Activated CD8-positive, alpha-beta T cell treated with anti-CD3 and anti-CD28 coated beads for 36 hours (primary cell): ENCODE results near the gene FOXP1. TPM values are rescaled to one million over a fixed set of nuclear protein-coding genes. Genes with fewer than 3 reads are reported as not detected.

Experiments
- ATAC-seq: fragments of 200-7000 bp; cut with Tn5 transposase; one replicate; pipeline ENCODE4 v1.10.0; 2021; ENCODE audit warnings: mild to moderate bottlenecking, moderate library complexity
- CTCF ChIA-PET: fragments of 350-600 bp; sonication (Branson Sonifier 250); formaldehyde crosslinking; loops from one replicate; lab custom pipeline; 2021; ENCODE audit warnings: antibody characterized with exemption; lab: Charles Lee
- POLR2A ChIA-PET: fragments of 350-600 bp; sonication (Branson Sonifier 250); formaldehyde crosslinking; loops from one replicate; lab custom pipeline; 2021; ENCODE audit warnings: antibody characterized with exemption; lab: Charles Lee
- DNase-seq: peaks from one replicate; pipeline ENCODE4 v3.0.0-alpha.2; 2020
- H3K27ac Mint-ChIP-seq: one replicate; pipeline ENCODE4 v1.8.0; 2021; ENCODE audit warnings: mild to moderate bottlenecking, mixed read lengths
- H3K27me3 Mint-ChIP-seq: one replicate; pipeline ENCODE4 v1.8.0; 2021; ENCODE audit warnings: mixed read lengths
- H3K36me3 Mint-ChIP-seq: one replicate; pipeline ENCODE4 v1.8.0; 2021; ENCODE audit warnings: low read depth, mixed read lengths
- H3K4me1 Mint-ChIP-seq: one replicate; pipeline ENCODE4 v1.8.0; 2021; ENCODE audit warnings: low read depth, mixed read lengths
- H3K4me3 Mint-ChIP-seq: one replicate; pipeline ENCODE4 v1.8.0; 2021; ENCODE audit warnings: mild to moderate bottlenecking, moderate library complexity, mixed read lengths
- H3K9me3 Mint-ChIP-seq: one replicate; pipeline ENCODE4 v1.8.0; 2021; ENCODE audit warnings: mixed read lengths
- CTCF ChIP-seq: fragments of 200-600 bp; IDR thresholded peaks from one replicate; pipeline ENCODE4 v1.8.0; 2022; ENCODE audit warnings: antibody characterized with exemption, mild to moderate bottlenecking
- intact Hi-C: fragments of 100-400 bp; cut with micrococcal nuclease; formaldehyde crosslinking; loops from one replicate; pipeline ENCODE4 v1.10.0; 2022
- total RNA-seq, 2 experiments: library from RNA; stranded (reverse); gene quantifications; one replicate each; pipeline ENCODE4 v1.2.3, GENCODE V29; 2021

The FOXP1 gene
- total RNA-seq, 2 experiments from 2014 or later, result 145 to 153 TPM

GRCh38 chr3:71360764-71361163, 222.8 kb downstream of the FOXP1 start:
- peak overlapping the region; percentile 59 for H3K4me3 Mint-ChIP-seq
- ATAC-seq, result peak; percentile 67
- no peak for TF ChIP-seq CTCF
- CTCF ChIA-PET, result interaction anchor here (0.7 to 2.9 kb wide), 7 partner anchors 10 to 62 kb away, joined by 3 to 12 read pairs (median 3); no protein-coding TSS in a partner anchor
- POLR2A ChIA-PET, result interaction anchor here (0.7 to 6.5 kb wide), 13 partner anchors 10 to 298 kb away, joined by 3 to 41 read pairs (median 6); no protein-coding TSS in a partner anchor
- H3K4me1 Mint-ChIP-seq, result peaks cover 83% of the 10 kb centered on the region
- no peak for DNase-seq
- intact Hi-C loops, result no loop called here
- no peaks in the 10 kb centered on the region for H3K9me3 Mint-ChIP-seq
- H3K27me3 Mint-ChIP-seq, result no peaks in the 10 kb centered on the region
- peaks cover 9% of the 10 kb centered on the region for H3K36me3 Mint-ChIP-seq
- peak overlapping the region; percentile 86 for H3K27ac Mint-ChIP-seq

GRCh38 chr3:71360180-71360579, 223.3 kb downstream of the FOXP1 start:
- peaks cover 14% of the 10 kb centered on the region for H3K36me3 Mint-ChIP-seq
- ChIA-PET POLR2A (interaction anchor here (0.6 to 6.5 kb wide), 15 partner anchors 10 to 297 kb away, joined by 3 to 41 read pairs (median 5); no protein-coding TSS in a partner anchor), CTCF (interaction anchor here (0.7 to 2.9 kb wide), 10 partner anchors 11 to 226 kb away, joined by 3 to 12 read pairs (median 4); no protein-coding TSS in a partner anchor)
- intact Hi-C loops, result no loop called here
- peaks cover 85% of the 10 kb centered on the region for H3K4me1 Mint-ChIP-seq
- ATAC-seq (peak; percentile 68), DNase-seq (peak; percentile 56)
- peak overlapping the region; percentile 59 for H3K4me3 Mint-ChIP-seq
- H3K9me3 Mint-ChIP-seq, result no peaks in the 10 kb centered on the region
- peak overlapping the region; percentile 86 for H3K27ac Mint-ChIP-seq
- H3K27me3 Mint-ChIP-seq, result no peaks in the 10 kb centered on the region
- TF ChIP-seq CTCF, result no peak

- Mint-ChIP-seq H3K27me3 (no peaks in the 10 kb centered on the region), H3K27ac (peak overlapping the region; percentile 66), H3K4me3 (no peak overlapping the region), H3K36me3 (peaks cover 18% of the 10 kb centered on the region), H3K9me3 (no peaks in the 10 kb centered on the region), H3K4me1 (peaks cover 76% of the 10 kb centered on the region)
- ATAC-seq, result peak; percentile 38
- POLR2A ChIA-PET, result interaction anchor here (1.3 to 6.5 kb wide), 4 partner anchors 11 to 224 kb away, joined by 3 to 41 read pairs (median 8); partner anchors contain the start of gene FOXP1
- intact Hi-C loops, result loop anchor here (5.0 kb wide), 1 partner anchor 51 kb away; no protein-coding TSS in a partner anchor
- CTCF ChIA-PET, result interaction anchor here (2.9 kb wide), 1 partner anchor 40 kb away, joined by 12 read pairs; no protein-coding TSS in a partner anchor
- no peak for TF ChIP-seq CTCF
- no peak for DNase-seq
Observed at GRCh38 chr3:71358243-71358642, 225.3 kb downstream of the FOXP1 start.

- H3K36me3 Mint-ChIP-seq, result peaks cover 18% of the 10 kb centered on the region
- DNase-seq (no peak), ATAC-seq (no peak)
- ChIA-PET POLR2A (interaction anchor here (0.5 to 6.5 kb wide), 4 partner anchors 42 to 262 kb away, joined by 3 to 41 read pairs (median 6); partner anchors contain the start of gene FOXP1), CTCF (interaction anchor here (1.2 to 1.3 kb wide), 2 partner anchors 69 to 229 kb away, joined by 4 read pairs; no protein-coding TSS in a partner anchor)
- H3K27me3 Mint-ChIP-seq, result no peaks in the 10 kb centered on the region
- intact Hi-C loops, result loop anchor here (5.0 kb wide), 1 partner anchor 49 kb away; no protein-coding TSS in a partner anchor
- no peak overlapping the region for H3K27ac Mint-ChIP-seq
- peaks cover 68% of the 10 kb centered on the region for H3K4me1 Mint-ChIP-seq
- H3K4me3 Mint-ChIP-seq, result no peak overlapping the region
- no peak for TF ChIP-seq CTCF
- no peaks in the 10 kb centered on the region for H3K9me3 Mint-ChIP-seq
Observed at GRCh38 chr3:71356265-71356664, 227.3 kb downstream of the FOXP1 start.

- POLR2A ChIA-PET, result interaction anchor here (0.5 to 6.5 kb wide), 5 partner anchors 41 to 261 kb away, joined by 3 to 41 read pairs (median 4); partner anchors contain the start of gene FOXP1
- ATAC-seq (peak; percentile 28), DNase-seq (peak; percentile 46)
- peak overlapping the region; percentile 72 for H3K27ac Mint-ChIP-seq
- H3K36me3 Mint-ChIP-seq, result peaks cover 20% of the 10 kb centered on the region
- intact Hi-C loops, result loop anchor here (1.0 to 5.0 kb wide), 2 partner anchors 19 to 49 kb away; no protein-coding TSS in a partner anchor
- peaks cover 67% of the 10 kb centered on the region for H3K4me1 Mint-ChIP-seq
- no peak for TF ChIP-seq CTCF
- no peak overlapping the region for H3K4me3 Mint-ChIP-seq
- CTCF ChIA-PET, result interaction anchor here (1.2 to 1.3 kb wide), 2 partner anchors 70 to 230 kb away, joined by 4 read pairs; no protein-coding TSS in a partner anchor
- no peaks in the 10 kb centered on the region for H3K9me3 Mint-ChIP-seq
- no peaks in the 10 kb centered on the region for H3K27me3 Mint-ChIP-seq
Observed at GRCh38 chr3:71355862-71356261, 227.7 kb downstream of the FOXP1 start.
